Erythroblast (primary cell): ENCODE measurements around the gene SLC43A1.

Experiments used
- GATA1 ChIP-seq: IDR thresholded peaks from 2 replicates; pipeline ENCODE4 v1.6.1; 2011; ENCODE audit warnings: low read depth, mild to moderate bottlenecking, control low read depth, low read length, moderate library complexity
- POLR2A ChIP-seq: IDR thresholded peaks from 2 replicates; pipeline ENCODE4 v1.6.1; 2011; ENCODE audit warnings: mild to moderate bottlenecking, low read length

- no peak for TF ChIP-seq GATA1
- no peak for TF ChIP-seq POLR2A
These were observed 47.9 kb downstream of the SLC43A1 start for GRCh38 chr11:57467508-57468157.
